IMR-90 (cell line): ENCODE data around the gene NUDT9. TPM values are rescaled to one million over a fixed set of nuclear protein-coding genes. Genes with fewer than 3 reads are reported as not detected.

Experiments
- ATAC-seq: fragments of 200-7000 bp; cut with Tn5 transposase; 2 replicates; pipeline ENCODE4 v1.9.1; 2020; ENCODE audit warnings: low read depth, mild to moderate bottlenecking, moderate library complexity
- BruUV-seq: library from RNA; stranded (reverse); fragments of 400-500 nt; replicated peaks from 2 replicates; lab custom pipeline; 2021; lab: Mats Ljungman, UMichigan
- CTCF ChIA-PET: fragments of 300-600 bp; formaldehyde crosslinking; extraction: SDS; loops from one replicate; lab custom pipeline; 2021; ENCODE audit warnings: antibody characterized with exemption; lab: Yijun Ruan, JAX
- POLR2A ChIA-PET: fragments of 300-600 bp; sonication (Branson Sonifier 250); formaldehyde crosslinking; loops from one replicate; lab custom pipeline; 2022; ENCODE audit warnings: antibody characterized with exemption; ENCODE audit not compliant: unreplicated experiment; lab: Charles Lee
- DNase-seq: peaks from one replicate; pipeline ENCODE4 v3.0.0; 2013
- H2AFZ ChIP-seq: replicated peaks from 2 replicates; pipeline ENCODE3; 2013; ENCODE audit warnings: low read length, mild to moderate bottlenecking; ENCODE audit not compliant: poor library complexity
- H2AK5ac ChIP-seq: 2 replicates; pipeline ENCODE4 v1.6.1; 2013; ENCODE audit warnings: low read depth, low read length, inconsistent platforms
- H2AK9ac ChIP-seq: replicated peaks from 2 replicates; pipeline ENCODE3; 2013; ENCODE audit warnings: mild to moderate bottlenecking, low read depth, low read length, moderate library complexity; ENCODE audit not compliant: poor library complexity
- H2BK120ac ChIP-seq: 2 replicates; pipeline ENCODE4 v1.6.1; 2013; ENCODE audit warnings: low read depth, low read length, inconsistent platforms
- H2BK15ac ChIP-seq: 3 replicates; pipeline ENCODE4 v1.6.1; 2013; ENCODE audit warnings: low read depth, low read length, inconsistent platforms
- H2BK20ac ChIP-seq: 2 replicates; pipeline ENCODE4 v1.6.1; 2013; ENCODE audit warnings: low read depth, mild to moderate bottlenecking, inconsistent platforms, low read length, moderate library complexity
- H2BK5ac ChIP-seq: 2 replicates; pipeline ENCODE4 v1.6.1; 2013; ENCODE audit warnings: mild to moderate bottlenecking, low read depth, low read length, inconsistent platforms; ENCODE audit not compliant: poor library complexity, severe bottlenecking
- H3K14ac ChIP-seq: replicated peaks from 2 replicates; pipeline ENCODE4 v1.6.1; 2013; ENCODE audit warnings: low read depth, low read length, inconsistent platforms
- H3K18ac ChIP-seq: 2 replicates; pipeline ENCODE4 v1.6.1; 2013; ENCODE audit warnings: low read depth, low read length, control low read depth
- H3K23ac ChIP-seq: 2 replicates; pipeline ENCODE4 v1.6.1; 2013; ENCODE audit warnings: low read depth, low read length, inconsistent platforms
- H3K27ac ChIP-seq: 2 replicates; pipeline ENCODE4 v1.5.1; 2013; ENCODE audit warnings: mild to moderate bottlenecking, control low read depth, low read length; ENCODE audit not compliant: insufficient read depth
- H3K27me3 ChIP-seq: 2 replicates; pipeline ENCODE4 v1.6.1; 2013; ENCODE audit warnings: low read length; ENCODE audit not compliant: control insufficient read depth, insufficient read depth
- H3K36me3 ChIP-seq: 2 replicates; pipeline ENCODE4 v1.6.1; 2013; ENCODE audit warnings: low read length, mixed read lengths; ENCODE audit not compliant: control insufficient read depth, insufficient read depth
- H3K4ac ChIP-seq: 2 replicates; pipeline ENCODE4 v1.6.1; 2013; ENCODE audit warnings: low read depth, low read length, inconsistent platforms
- H3K4me1 ChIP-seq: 2 replicates; pipeline ENCODE4 v1.6.1; 2013; ENCODE audit warnings: low read length, mixed read lengths; ENCODE audit not compliant: control insufficient read depth, insufficient read depth
- H3K4me2 ChIP-seq: 2 replicates; pipeline ENCODE4 v1.6.1; 2013; ENCODE audit warnings: low read depth, mild to moderate bottlenecking, control low read depth, low read length, moderate library complexity
- H3K4me3 ChIP-seq: 2 replicates; pipeline ENCODE4 v1.5.1; 2013; ENCODE audit warnings: low read depth, mild to moderate bottlenecking, control low read depth, low read length, moderate library complexity; ENCODE audit not compliant: insufficient read depth
- H3K56ac ChIP-seq: 2 replicates; pipeline ENCODE4 v1.6.1; 2013; ENCODE audit warnings: low read length, inconsistent platforms; ENCODE audit not compliant: insufficient read depth; ENCODE audit errors: extremely low read depth
- H3K79me1 ChIP-seq, 2 experiments: 2 replicates each; pipeline ENCODE4 v1.6.1; 2013; ENCODE audit warnings: low read length in 2 of 2, inconsistent platforms in 1 of 2, low read depth in 1 of 2
- H3K9ac ChIP-seq: 2 replicates; pipeline ENCODE4 v1.6.1; 2013; ENCODE audit warnings: low read depth, low read length, control low read depth
- H3K9me1 ChIP-seq: 2 replicates; pipeline ENCODE4 v1.6.1; 2013; ENCODE audit warnings: low read length, inconsistent platforms; ENCODE audit not compliant: insufficient read depth
- H3K9me3 ChIP-seq: 2 replicates; pipeline ENCODE4 v1.6.1; 2013; ENCODE audit warnings: low read length; ENCODE audit not compliant: control insufficient read depth, insufficient read depth
- H4K20me1 ChIP-seq: 2 replicates; pipeline ENCODE4 v1.6.1; 2013; ENCODE audit warnings: low read length, inconsistent platforms; ENCODE audit not compliant: insufficient read depth
- H4K5ac ChIP-seq: 2 replicates; pipeline ENCODE4 v1.6.1; 2013; ENCODE audit warnings: mild to moderate bottlenecking, low read depth, low read length, control low read depth
- H4K8ac ChIP-seq, 2 experiments: 2 replicates each; pipeline ENCODE4 v1.6.1; 2013; ENCODE audit warnings: low read depth in 2 of 2, low read length in 2 of 2, control low read depth in 1 of 2, inconsistent platforms in 1 of 2
- H4K91ac ChIP-seq: 2 replicates; pipeline ENCODE4 v1.6.1; 2013; ENCODE audit warnings: low read depth, low read length, inconsistent platforms; ENCODE audit not compliant: insufficient read depth
- MXI1 ChIP-seq: IDR thresholded peaks from 2 replicates; pipeline ENCODE4 v1.6.1; 2012; ENCODE audit warnings: low read depth, mild to moderate bottlenecking, low read length, moderate library complexity, borderline replicate concordance
- WGBS, 2 experiments: methylation state at CpG; one replicate each; pipeline versions ENCODE4 v1.1.5 to v1.1.7; 2013; ENCODE audit warnings: missing lambda C conversion rate in 2 of 2; ENCODE audit not compliant: insufficient read length in 1 of 2; ENCODE audit errors: extremely low coverage in 2 of 2; 5-methylcytosine and 5-hydroxymethylcytosine counted together
- dilution Hi-C: fragments of 300-500 bp; cut with HindIII; formaldehyde crosslinking; loops from one replicate; pipeline ENCODE4 v1.14.3; 2018; ENCODE audit warnings: low sequenced_read_pairs; ENCODE audit not compliant: unreplicated experiment
- in situ Hi-C: fragments of 300-500 bp; cut with MboI; formaldehyde crosslinking; loops from 3 replicates; pipeline ENCODE4 v1.14.3; 2019; ENCODE audit warnings: low sequenced_read_pairs, inconsistent platforms, mixed read lengths
- intact Hi-C: fragments of 100-400 bp; cut with micrococcal nuclease; formaldehyde crosslinking; loops from 2 replicates; pipeline ENCODE4 v1.10.0; 2022
- polyA plus RNA-seq, 3 experiments: library from polyadenylated mRNA; depleted of rRNA; stranded (reverse); fragments of >200 nt; gene quantifications; 2 replicates each; pipeline ENCODE4 v1.2.3, GENCODE V29; 2012; ENCODE audit warnings: low replicate concordance in 1 of 3
- total RNA-seq: library from RNA; depleted of rRNA; stranded (reverse); fragments of >200 nt; gene quantifications from 2 replicates; pipeline ENCODE4 v1.2.3, GENCODE V29; 2012

NUDT9 gene
- total and polyA plus RNA-seq, 2 of the 4 experiments (the other 2 are of a cell fraction) = 10.0 to 23.5 TPM

GRCh38 chr4:87430038-87430437, 7.7 kb downstream of the NUDT9 start:
- ChIA-PET CTCF (no interaction called here), POLR2A (no interaction called here)
- H4K5ac ChIP-seq = no peak overlapping the region
- H3K4me3 ChIP-seq = no peak overlapping the region
- 92% methylated on average over 2 of the region's 2 CpGs; no CpG with 5 or more reads in 1 of the 2 experiments for WGBS, 2 experiments
- H2AK5ac ChIP-seq = no peak overlapping the region
- no peak overlapping the region for H2BK120ac ChIP-seq
- no TSS peak for BruUV-seq
- no peaks in the 10 kb centered on the region for H3K36me3 ChIP-seq
- no peak overlapping the region for H3K56ac ChIP-seq
- no peak overlapping the region for H2AFZ ChIP-seq
- no peak overlapping the region for H3K4me2 ChIP-seq
- H3K79me1 ChIP-seq = peaks cover 19 to 33% of the 10 kb centered on the region in 2 experiments
- no peak overlapping the region for H2AK9ac ChIP-seq
- H3K4ac ChIP-seq = no peak overlapping the region
- no peak overlapping the region for H2BK15ac ChIP-seq
- H3K4me1 ChIP-seq = peaks cover 1% of the 10 kb centered on the region; the same call in 1 of the 2 replicates
- no peaks in the 10 kb centered on the region for H3K27me3 ChIP-seq
- no peak overlapping the region for H3K9ac ChIP-seq
- H3K9me3 ChIP-seq = no peaks in the 10 kb centered on the region
- no peak overlapping the region for H4K8ac ChIP-seq
- peaks cover 2% of the 10 kb centered on the region; the same call in 1 of the 2 replicates for H3K9me1 ChIP-seq
- in situ Hi-C loops (no loop called here), dilution Hi-C loops (no loop called here), intact Hi-C loops (no loop called here)
- H3K18ac ChIP-seq = no peak overlapping the region
- H3K27ac ChIP-seq = no peak overlapping the region
- no peak overlapping the region for H4K91ac ChIP-seq
- no peak for TF ChIP-seq MXI1
- DNase-seq (no peak), ATAC-seq (no peak)
- no peak overlapping the region for H3K23ac ChIP-seq
- H3K14ac ChIP-seq = no peak overlapping the region
- H2BK5ac ChIP-seq = no peak overlapping the region
- H4K20me1 ChIP-seq = peaks cover 7% of the 10 kb centered on the region; the same call in 1 of the 2 replicates
- no peak overlapping the region for H2BK20ac ChIP-seq
